ENCODE measurements around the gene OTULIN.

- TF ChIP-seq EZH2 (IDR thresholded peaks at IDR 0.05; ENCODE audit: insufficient read depth, poor library complexity, severe bottlenecking) (no peak), EZH2phosphoT487 (IDR thresholded peaks at IDR 0.05; ENCODE audit: insufficient read depth, low read depth) (no peak)
These were observed 19.5 kb downstream of the OTULIN start for GRCh38 chr5:14683906-14684455.

All from GM23248 (cell line).